Measurements from ENCODE around the gene AKNA.

DNA sequence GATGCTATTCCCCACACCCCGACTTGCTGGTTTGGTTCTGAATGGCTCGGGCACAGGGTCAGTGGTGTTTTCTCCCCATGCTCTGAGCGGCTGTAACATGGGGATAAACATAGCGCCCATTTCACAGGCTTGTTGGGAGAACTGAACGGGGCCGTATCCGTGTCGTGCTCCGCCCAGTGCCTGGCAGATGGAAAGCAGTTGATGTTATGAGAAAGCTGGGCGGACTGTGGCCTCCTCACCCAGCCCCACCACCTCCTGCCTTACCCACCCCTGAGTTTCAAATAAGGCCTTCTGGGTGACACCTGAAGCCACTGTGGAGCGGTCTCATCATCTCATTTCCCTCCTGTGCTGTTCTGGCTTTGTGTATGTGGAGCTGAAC is 43.6 kb downstream of the AKNA start:
- TF ChIP-seq FOXP2 (optimal IDR thresholded peaks at IDR 0.05; ENCODE audit: borderline replicate concordance, extremely low read depth, extremely low read length, insufficient read depth) (no peak), POLR2AphosphoS5 (IDR thresholded peaks at IDR 0.05; ENCODE audit: low read depth, low read length) (no peak)

All from PFSK-1 (cell line).